GM12878 (cell line): ENCODE measurements around the gene PPP2R5A.
"Not testable (repeated sequence)": the region's sequence is repeated elsewhere in the genome, so short reads cannot be mapped to it uniquely, and the experiment has no call there.

Experiments
- CHD2 ChIP-seq: IDR thresholded peaks from 2 replicates; pipeline ENCODE4 v1.6.1; 2011; ENCODE audit warnings: low read depth, low read length, improper control_type of control experiment, borderline replicate concordance
- CTCF ChIP-seq, 3 experiments: IDR thresholded peaks in 2 of 3; conservative IDR thresholded peaks in 1 of 3; 2 replicates each; pipeline ENCODE4 v1.5.1; 2011; ENCODE audit warnings: low read depth in 3 of 3, low read length in 3 of 3, mild to moderate bottlenecking in 3 of 3, control low read depth in 2 of 3, moderate library complexity in 2 of 3, inconsistent platforms in 1 of 3, mixed read lengths in 1 of 3; ENCODE audit not compliant: control insufficient read depth in 2 of 3, insufficient read depth in 1 of 3; ENCODE audit errors: extremely low read depth in 1 of 3
- MTA3 ChIP-seq: IDR thresholded peaks from 2 replicates; pipeline ENCODE4 v1.6.1; 2012; ENCODE audit warnings: low read length, inconsistent platforms, borderline replicate concordance
- NFYB ChIP-seq: IDR thresholded peaks from 2 replicates; pipeline ENCODE4 v1.6.1; 2011; ENCODE audit warnings: low read depth, mild to moderate bottlenecking, low read length, improper control_type of control experiment, moderate library complexity; ENCODE audit not compliant: insufficient read depth
- NR2C1 ChIP-seq: fragments of 450-650 bp; IDR thresholded peaks from 2 replicates; pipeline ENCODE4 v1.6.1; 2017; ENCODE audit warnings: antibody characterized with exemption, mild to moderate bottlenecking, moderate library complexity
- POLR2A ChIP-seq: IDR thresholded peaks from 2 replicates; pipeline ENCODE4 v1.6.1; 2011; ENCODE audit warnings: low read depth, mild to moderate bottlenecking, low read length
- REST ChIP-seq: IDR thresholded peaks from 2 replicates; pipeline ENCODE4 v1.6.1; 2012; ENCODE audit warnings: mild to moderate bottlenecking, low read depth, low read length
- STAT3 ChIP-seq: IDR thresholded peaks from 2 replicates; pipeline ENCODE4 v1.6.1; 2011; ENCODE audit warnings: low read depth, low read length, improper control_type of control experiment
- TAF1 ChIP-seq: IDR thresholded peaks from 2 replicates; pipeline ENCODE4 v1.6.1; 2011; ENCODE audit warnings: mild to moderate bottlenecking, low read depth, low read length, borderline replicate concordance

- not testable (repeated sequence) for TF ChIP-seq NFYB; MTA3; TAF1; REST; NR2C1; POLR2A; CTCF (IDR thresholded peaks at IDR 0.05 in 2 of 3, conservative IDR thresholded peaks at IDR 0.05 in 1 of 3; ENCODE audit: control insufficient read depth in 2 of 3, extremely low read depth in 1 of 3, insufficient read depth in 1 of 3, low read depth in 3 of 3, low read length in 3 of 3); STAT3; CHD2
These were observed 20.8 kb downstream of the PPP2R5A start for GRCh38 chr1:212305984-212306452.
